ENCODE data around the gene NCR3LG1.

The NCR3LG1 gene

DNA sequence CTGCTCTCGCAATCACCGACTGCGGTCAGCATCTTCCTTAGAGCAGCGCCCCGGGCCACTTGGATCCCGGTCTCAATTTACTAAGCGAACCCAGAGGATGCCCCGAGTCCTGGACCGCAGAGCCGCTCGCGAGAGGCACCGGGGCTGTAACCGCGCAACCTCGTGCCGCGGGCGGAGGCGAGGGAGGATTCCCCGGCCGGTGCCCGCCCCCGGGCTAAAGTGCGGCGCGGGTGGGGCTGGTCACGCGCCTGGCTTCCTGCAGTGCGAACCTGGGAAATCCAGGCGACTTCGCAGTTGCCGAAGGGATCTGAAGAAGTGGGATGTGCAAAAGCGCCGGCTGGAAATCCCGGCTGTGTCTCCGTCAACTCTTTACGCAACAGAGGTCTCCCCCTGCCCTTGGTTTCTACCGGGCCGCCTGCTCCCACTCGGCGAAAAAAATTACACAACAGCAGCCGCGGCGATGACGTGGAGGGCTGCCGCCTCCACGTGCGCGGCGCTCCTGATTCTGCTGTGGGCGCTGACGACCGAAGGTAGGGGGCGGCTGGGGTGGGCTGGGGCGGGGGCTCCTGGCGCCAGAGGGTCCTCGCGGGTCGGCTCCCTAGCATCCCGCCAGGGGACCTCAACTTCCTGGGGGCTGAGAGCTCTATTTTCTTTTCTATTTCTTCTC lies at the start of gene NCR3LG1:
Gene NCR3LG1, plus strand, starts transcription at position 291 of the 667 bp plus-strand sequence. Its CDS starts 170 bp downstream, at position 461.
- CTCF ChIA-PET: no interaction called here
- DNase-seq (ENCODE audit: extremely low spot score): peak; percentile 48
- POLR2A ChIA-PET: no interaction called here
- no peak for TF ChIP-seq CTCF (IDR thresholded peaks at IDR 0.05; ENCODE audit: control extremely low read depth, extremely low read depth, low read depth, missing control alignments)

DNA sequence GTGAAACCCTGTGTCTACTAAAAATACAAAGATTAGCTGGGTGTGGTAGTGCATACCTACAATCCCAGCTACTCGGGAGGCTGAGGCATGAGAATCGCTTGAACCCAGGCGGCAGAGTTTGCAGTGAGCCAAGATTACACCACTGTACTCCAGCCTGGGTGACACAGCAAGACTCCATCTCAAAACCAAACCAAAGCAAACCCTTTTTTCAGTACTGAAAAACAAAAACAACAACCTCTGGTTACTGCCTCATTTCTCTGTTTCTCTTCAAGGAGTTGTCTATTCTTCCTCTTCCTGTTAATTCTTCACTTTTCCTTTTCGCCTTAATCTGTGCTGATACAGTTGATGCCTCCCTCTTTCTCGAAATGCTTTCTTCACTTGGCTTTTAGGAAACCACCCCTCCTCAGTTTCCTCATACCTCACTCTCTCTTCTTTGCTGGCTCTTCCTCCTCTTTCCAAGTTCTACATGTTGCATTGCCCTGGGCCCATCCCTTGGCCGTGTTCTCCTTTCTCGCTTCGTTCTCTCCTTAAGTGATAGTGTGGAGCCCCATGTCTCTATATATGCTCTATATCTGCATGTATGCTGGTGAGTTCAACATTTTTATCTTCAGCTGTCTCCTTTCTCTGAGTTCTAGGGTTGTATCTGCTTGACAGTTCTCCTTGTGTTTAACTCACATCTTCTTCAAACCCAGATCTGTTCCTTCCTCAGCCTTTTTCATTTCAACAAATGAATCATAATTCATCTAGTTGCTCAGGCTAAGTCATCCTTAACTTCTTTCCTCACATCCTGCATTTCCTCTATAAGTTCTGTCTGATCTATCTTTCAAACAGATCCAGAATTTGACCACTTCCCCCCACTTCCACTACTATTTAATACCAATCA lies 38.0 kb upstream of the NCR3LG1 start:
- ChIA-PET CTCF (no interaction called here), POLR2A (no interaction called here)

DNA sequence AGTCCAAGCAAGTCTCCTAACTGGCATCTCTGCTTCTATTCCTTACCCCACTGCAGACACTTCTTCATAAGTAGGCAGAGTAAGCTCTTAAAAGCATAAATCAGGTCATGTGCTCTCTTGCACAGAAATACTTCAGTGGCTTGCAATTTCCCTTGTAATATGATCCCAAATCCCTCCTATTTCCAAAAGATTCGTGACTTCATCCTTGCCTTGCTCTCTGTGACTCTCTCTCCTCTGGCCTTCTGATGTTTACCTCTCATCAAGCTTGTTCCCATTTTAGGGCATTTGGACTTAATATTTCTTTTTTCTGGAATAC lies 37.4 kb upstream of the NCR3LG1 start:
- TF ChIP-seq CTCF (IDR thresholded peaks at IDR 0.05; ENCODE audit: control extremely low read depth, extremely low read depth, low read depth, missing control alignments): no peak
- no peak for DNase-seq (ENCODE audit: extremely low spot score)
- POLR2A ChIA-PET: no interaction called here
- CTCF ChIA-PET: no interaction called here

More for the DNA sequence above, 38.0 kb upstream of the NCR3LG1 start:
- DNase-seq (ENCODE audit: extremely low spot score): no peak
- no peak for TF ChIP-seq CTCF (IDR thresholded peaks at IDR 0.05; ENCODE audit: control extremely low read depth, extremely low read depth, low read depth, missing control alignments)

DNA sequence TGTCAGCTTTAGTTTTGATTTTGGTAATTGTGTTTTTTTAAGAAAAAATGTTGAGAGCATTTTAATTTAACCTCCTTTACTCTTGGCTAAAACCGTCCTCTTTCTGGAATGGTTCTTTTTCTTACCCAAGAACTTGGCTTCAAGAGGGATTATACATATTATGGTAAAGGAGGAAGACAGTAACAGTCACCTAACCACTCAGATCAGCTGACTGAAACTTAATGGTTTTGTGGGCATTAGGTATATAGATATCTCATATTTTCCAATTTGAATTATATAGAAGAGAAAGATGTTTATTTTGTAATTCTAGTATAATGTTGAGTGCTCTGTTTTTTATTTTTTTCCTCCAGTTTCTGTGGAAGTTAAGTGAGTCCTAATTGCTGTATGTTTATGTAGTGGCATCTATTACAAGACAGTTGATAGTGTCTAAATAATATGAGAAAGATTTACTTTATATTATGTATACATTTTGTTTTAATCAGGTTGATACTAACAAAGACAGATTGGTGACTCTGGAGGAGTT lies 36.6 kb upstream of the NCR3LG1 start:
- POLR2A ChIA-PET: no interaction called here
- TF ChIP-seq CTCF (IDR thresholded peaks at IDR 0.05; ENCODE audit: control extremely low read depth, extremely low read depth, low read depth, missing control alignments): no peak
- DNase-seq (ENCODE audit: extremely low spot score): no peak
- CTCF ChIA-PET: no interaction called here

DNA sequence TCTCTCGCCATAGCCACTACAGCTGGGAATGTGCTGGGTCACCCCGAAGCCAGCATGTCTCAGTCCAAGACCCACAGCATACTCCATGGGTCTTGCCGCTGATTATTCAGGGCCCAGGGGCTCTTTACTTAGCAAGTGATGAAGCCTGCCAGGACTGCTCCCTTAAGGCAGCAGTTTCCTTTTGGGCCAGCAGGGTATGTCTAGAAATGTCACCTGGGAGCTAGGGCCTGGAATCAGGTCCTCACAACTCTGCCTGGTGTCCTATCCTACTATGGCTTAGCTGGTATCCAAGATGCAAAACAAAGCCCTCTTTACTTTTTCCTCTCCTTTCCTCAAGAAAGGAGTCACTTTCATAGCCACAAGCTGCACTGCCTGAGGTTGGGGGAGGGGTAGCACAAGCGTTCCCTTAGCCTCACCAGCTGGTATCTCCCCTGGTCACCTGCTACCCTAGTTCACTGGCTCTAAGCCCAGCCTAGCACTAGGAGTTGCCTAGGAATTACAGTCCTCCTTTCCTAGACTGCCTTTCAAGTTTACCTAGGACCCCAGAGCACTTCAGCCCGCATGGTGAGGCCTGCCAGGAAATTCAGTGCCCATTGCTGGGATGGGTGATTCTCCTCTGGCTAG lies 22.6 kb upstream of the NCR3LG1 start:
- POLR2A ChIA-PET: no interaction called here
- no peak for DNase-seq (ENCODE audit: extremely low spot score)
- CTCF ChIA-PET: interaction anchor here (0.9 kb wide), 1 partner anchor 20 kb away, joined by 3 read pairs; no protein-coding TSS in a partner anchor
- TF ChIP-seq CTCF (IDR thresholded peaks at IDR 0.05; ENCODE audit: control extremely low read depth, extremely low read depth, low read depth, missing control alignments): no peak

DNA sequence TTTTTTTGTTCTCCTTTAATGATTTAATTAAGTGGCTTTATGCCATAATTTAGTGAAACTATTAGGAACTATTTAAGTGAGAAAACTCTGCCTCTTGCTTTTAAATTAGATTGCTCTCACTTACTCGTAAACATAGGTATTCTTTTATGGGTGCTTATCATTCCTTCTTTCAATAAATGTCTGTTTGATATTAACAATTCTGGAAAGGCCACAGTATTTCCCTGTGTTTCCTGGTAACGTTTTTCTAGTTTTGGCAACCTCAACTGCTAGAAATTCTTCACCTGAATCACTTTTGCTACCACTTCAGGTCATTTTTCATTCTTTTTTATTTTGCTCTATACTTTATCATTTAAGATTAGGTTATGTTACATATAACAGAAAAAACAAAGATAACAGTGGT lies 19.9 kb upstream of the NCR3LG1 start:
- POLR2A ChIA-PET: no interaction called here
- TF ChIP-seq CTCF (IDR thresholded peaks at IDR 0.05; ENCODE audit: control extremely low read depth, extremely low read depth, low read depth, missing control alignments): no peak
- no peak for DNase-seq (ENCODE audit: extremely low spot score)
- CTCF ChIA-PET: no interaction called here

Measured in GM10248 (cell line).